SK-N-SH (cell line): ENCODE measurements around the gene AKR1A1. TPM values are rescaled to one million over a fixed set of nuclear protein-coding genes. Genes with fewer than 3 reads are reported as not detected.

Source experiments
- CTCF ChIA-PET: fragments of 300-600, 350-600 bp; formaldehyde crosslinking; extraction: SDS; loops from one replicate; lab custom pipeline; 2021; lab: Yijun Ruan, JAX
- POLR2A ChIA-PET: fragments of 350-600 bp; sonication (Branson Sonifier 250); formaldehyde crosslinking; extraction: SDS; loops from one replicate; lab custom pipeline; 2020; ENCODE audit warnings: antibody characterized with exemption, inconsistent platforms; lab: Yijun Ruan, JAX
- DNase-seq: peaks from one replicate; pipeline ENCODE4 v3.0.0; 2012
- H2AFZ ChIP-seq: fragments of 200-600 bp; sonication (generic); 2 replicates; pipeline ENCODE4 v1.8.1; 2016; ENCODE audit warnings: antibody characterized with exemption, mild to moderate bottlenecking, low read depth
- H3F3A ChIP-seq: fragments of 200-600 bp; sonication (generic); replicated peaks from 2 replicates; pipeline ENCODE3; 2016; ENCODE audit warnings: antibody characterized with exemption, mild to moderate bottlenecking; ENCODE audit not compliant: insufficient read depth
- H3K27ac ChIP-seq, 2 experiments: fragments of 200-500 bp in 1 of 2; fragments of 200-600 bp in 1 of 2; sonication (Bioruptor generic) in 1 of 2; sonication (generic), shearing (Covaris generic) in 1 of 2; 2 replicates each; pipeline versions ENCODE4 v1.5.1 to v1.6.1; 2014 to 2016; ENCODE audit warnings: low read depth in 2 of 2, inconsistent platforms in 1 of 2, low read length in 1 of 2, mild to moderate bottlenecking in 1 of 2, mixed read lengths in 1 of 2
- H3K27me3 ChIP-seq: fragments of 200-600 bp; sonication (generic), shearing (Covaris generic); 2 replicates; pipeline ENCODE4 v1.6.1; 2016; ENCODE audit warnings: mixed run types; ENCODE audit not compliant: insufficient read depth
- H3K36me3 ChIP-seq, 2 experiments: fragments of 200-500 bp in 1 of 2; fragments of 200-600 bp in 1 of 2; sonication (Bioruptor generic) in 1 of 2; sonication (generic) in 1 of 2; replicated peaks in 1 of 2; 2 replicates each; pipeline versions ENCODE3 to v1.5.1; 2014 to 2016; ENCODE audit warnings: low read length in 1 of 2, mild to moderate bottlenecking in 1 of 2; ENCODE audit not compliant: insufficient read depth in 2 of 2, control insufficient read depth in 1 of 2
- H3K4me1 ChIP-seq, 2 experiments: fragments of 200-500 bp in 1 of 2; fragments of 200-600 bp in 1 of 2; sonication (Bioruptor generic) in 1 of 2; sonication (generic), shearing (Covaris generic) in 1 of 2; 2 replicates each; pipeline versions ENCODE4 v1.5.1 to v1.6.1; 2014 to 2016; ENCODE audit warnings: low read depth in 1 of 2, low read length in 1 of 2, mixed run types in 1 of 2; ENCODE audit not compliant: insufficient read depth in 2 of 2, control insufficient read depth in 1 of 2
- H3K4me2 ChIP-seq: fragments of 200-600 bp; sonication (generic), shearing (Covaris generic); 2 replicates; pipeline ENCODE4 v1.6.1; 2017; ENCODE audit warnings: mixed run types
- H3K4me3 ChIP-seq, 2 experiments: fragments of 200-500 bp in 1 of 2; fragments of 200-600 bp in 1 of 2; sonication (Bioruptor generic) in 1 of 2; sonication (generic), shearing (Covaris generic) in 1 of 2; 2 replicates each; pipeline versions ENCODE4 v1.5.1 to v1.8.1; 2014 to 2016; ENCODE audit warnings: low read depth in 2 of 2, inconsistent platforms in 1 of 2, low read length in 1 of 2, mild to moderate bottlenecking in 1 of 2, mixed read lengths in 1 of 2, moderate library complexity in 1 of 2
- H3K79me2 ChIP-seq: fragments of 200-600 bp; sonication (generic); 2 replicates; pipeline ENCODE4 v1.8.1; 2017; ENCODE audit warnings: mild to moderate bottlenecking; ENCODE audit not compliant: insufficient read depth
- H3K9ac ChIP-seq: fragments of 200-600 bp; sonication (generic); 2 replicates; pipeline ENCODE4 v1.6.1; 2017; ENCODE audit warnings: mixed run types
- H3K9me2 ChIP-seq: fragments of 200-600 bp; sonication (generic); 2 replicates; pipeline ENCODE4 v1.6.1; 2017; ENCODE audit warnings: mixed run types
- H3K9me3 ChIP-seq: fragments of 200-600 bp; sonication (generic); 2 replicates; pipeline ENCODE4 v1.6.1; 2017; ENCODE audit warnings: mixed run types, mild to moderate bottlenecking, moderate library complexity
- H4K20me1 ChIP-seq: fragments of 200-600 bp; sonication (generic); 2 replicates; pipeline ENCODE4 v1.6.1; 2017; ENCODE audit warnings: mild to moderate bottlenecking, mixed run types; ENCODE audit not compliant: insufficient read depth
- EZH2phosphoT487 ChIP-seq: fragments of 200-600 bp; sonication (generic); IDR thresholded peaks from 2 replicates; pipeline ENCODE4 v1.6.1; 2017; ENCODE audit warnings: low read depth, mixed run types, mild to moderate bottlenecking, antibody characterized with exemption, moderate library complexity, borderline replicate concordance
- FOSL2 ChIP-seq: IDR thresholded peaks from 2 replicates; pipeline ENCODE4 v1.4.0; 2012; ENCODE audit warnings: low read depth, mild to moderate bottlenecking, moderate library complexity, borderline replicate concordance
- FOXJ3 ChIP-seq: sonication (generic); formaldehyde crosslinking; IDR thresholded peaks from 2 replicates; pipeline ENCODE4 v1.5.1; 2020; ENCODE audit warnings: mild to moderate bottlenecking, missing genetic modification reagents
- FOXM1 ChIP-seq: IDR thresholded peaks from 2 replicates; pipeline ENCODE4 v1.4.0; 2012; ENCODE audit warnings: low read depth, mild to moderate bottlenecking
- GATA2 ChIP-seq: sonication (generic); formaldehyde crosslinking; IDR thresholded peaks from 2 replicates; pipeline ENCODE4 v1.5.0; 2020; ENCODE audit warnings: mild to moderate bottlenecking, missing genetic modification reagents
- JUND ChIP-seq: IDR thresholded peaks from 2 replicates; pipeline ENCODE4 v1.4.0; 2012
- NRF1 ChIP-seq: IDR thresholded peaks from 2 replicates; pipeline ENCODE4 v1.6.1; 2012; ENCODE audit warnings: low read depth, mild to moderate bottlenecking, low read length
- RAD21 ChIP-seq: IDR thresholded peaks from 2 replicates; pipeline ENCODE4 v1.6.1; 2012; ENCODE audit warnings: mild to moderate bottlenecking, low read length
- RCOR1 ChIP-seq: fragments of 150-350 bp; IDR thresholded peaks from 2 replicates; pipeline ENCODE4 v1.6.1; 2017; ENCODE audit warnings: antibody characterized with exemption, low read length
- REST ChIP-seq: IDR thresholded peaks from 2 replicates; pipeline ENCODE4 v1.6.1; 2012; ENCODE audit warnings: mild to moderate bottlenecking, low read depth, low read length, moderate library complexity
- RXRA ChIP-seq: IDR thresholded peaks from 2 replicates; pipeline ENCODE4 v1.4.0; 2012; ENCODE audit warnings: low read depth, mild to moderate bottlenecking, borderline replicate concordance
- SIN3A ChIP-seq: IDR thresholded peaks from 2 replicates; pipeline ENCODE4 v1.6.1; 2012; ENCODE audit warnings: low read depth, mild to moderate bottlenecking, low read length, moderate library complexity, borderline replicate concordance
- SMC3 ChIP-seq: IDR thresholded peaks from 2 replicates; pipeline ENCODE4 v1.6.1; 2012; ENCODE audit warnings: low read depth, low read length, improper control_type of control experiment
- TAF1 ChIP-seq: IDR thresholded peaks from 2 replicates; pipeline ENCODE4 v1.6.1; 2012; ENCODE audit warnings: low read depth, mild to moderate bottlenecking, low read length, moderate library complexity, borderline replicate concordance
- TCF12 ChIP-seq: IDR thresholded peaks from 2 replicates; pipeline ENCODE4 v1.4.0; 2012
- TEAD4 ChIP-seq: IDR thresholded peaks from 2 replicates; pipeline ENCODE4 v1.4.0; 2012; ENCODE audit warnings: mild to moderate bottlenecking, borderline replicate concordance; ENCODE audit not compliant: insufficient read depth
- YY1 ChIP-seq: IDR thresholded peaks from 2 replicates; pipeline ENCODE4 v1.4.0; 2012; ENCODE audit warnings: low read depth, mild to moderate bottlenecking
- WGBS: methylation state at CpG from one replicate; pipeline ENCODE4 v1.1.6; 2017; ENCODE audit warnings: low lambda C conversion rate; 5-methylcytosine and 5-hydroxymethylcytosine counted together
- polyA plus RNA-seq, 3 experiments: library from polyadenylated mRNA; depleted of rRNA; stranded (reverse); fragments of >200 nt; gene quantifications; 2 replicates each; pipeline ENCODE4 v1.2.3, GENCODE V29; 2012
- TF ChIP-seq, protein P1 (sequence below): IDR thresholded peaks from 2 replicates; pipeline ENCODE4 v1.4.0; 2012; ENCODE audit warnings: low read depth
- TF ChIP-seq, protein P2 (sequence below): fragments of 200-600 bp; sonication (generic); IDR thresholded peaks from 2 replicates; pipeline ENCODE4 v1.6.1; 2017; ENCODE audit warnings: antibody characterized with exemption, mild to moderate bottlenecking, moderate library complexity

Gene AKR1A1
- polyA plus RNA-seq, 1 of the 3 experiments (the other 2 are of a cell fraction) = 156 TPM

GRCh38 chr1:45536886-45537285 is 13.7 kb upstream of the AKR1A1 start:
- no peaks in the 10 kb centered on the region for H4K20me1 ChIP-seq
- no peaks in the 10 kb centered on the region for H3K79me2 ChIP-seq
- H3K36me3 ChIP-seq = no peaks in the 10 kb centered on the region
- no peak for TF ChIP-seq EZH2phosphoT487
- no peak for TF ChIP-seq FOXM1
- TF ChIP-seq TAF1 = no peak
- no peak for TF ChIP-seq JUND
- no peak for TF ChIP-seq YY1
- no peak for TF ChIP-seq SIN3A
- TF ChIP-seq SMC3 = no peak
- TF ChIP-seq, protein P1, sequence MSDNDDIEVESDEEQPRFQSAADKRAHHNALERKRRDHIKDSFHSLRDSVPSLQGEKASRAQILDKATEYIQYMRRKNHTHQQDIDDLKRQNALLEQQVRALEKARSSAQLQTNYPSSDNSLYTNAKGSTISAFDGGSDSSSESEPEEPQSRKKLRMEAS = no peak
- no peak overlapping the region for H2AFZ ChIP-seq
- no peaks in the 10 kb centered on the region for H3F3A ChIP-seq
- no peak overlapping the region for H3K27ac ChIP-seq
- POLR2A ChIA-PET = interaction anchor here (3.7 kb wide), 1 partner anchor 15 kb away, joined by 16 read pairs; the partner anchor contains the start of gene PRDX1
- H3K9me2 ChIP-seq = no peaks in the 10 kb centered on the region
- 75% methylated on average over 4 of the region's 4 CpGs for WGBS
- no peaks in the 10 kb centered on the region for H3K9me3 ChIP-seq
- no peak overlapping the region for H3K4me3 ChIP-seq
- no peak overlapping the region for H3K9ac ChIP-seq
- no peaks in the 10 kb centered on the region for H3K27me3 ChIP-seq
- H3K4me1 ChIP-seq = no peaks in the 10 kb centered on the region
- no peak overlapping the region for H3K4me2 ChIP-seq
- CTCF ChIA-PET = interaction anchor here (0.8 to 3.0 kb wide), 2 partner anchors 33 to 39 kb away, joined by 3 to 14 read pairs; no protein-coding TSS in a partner anchor
- no peak for DNase-seq

DNA sequence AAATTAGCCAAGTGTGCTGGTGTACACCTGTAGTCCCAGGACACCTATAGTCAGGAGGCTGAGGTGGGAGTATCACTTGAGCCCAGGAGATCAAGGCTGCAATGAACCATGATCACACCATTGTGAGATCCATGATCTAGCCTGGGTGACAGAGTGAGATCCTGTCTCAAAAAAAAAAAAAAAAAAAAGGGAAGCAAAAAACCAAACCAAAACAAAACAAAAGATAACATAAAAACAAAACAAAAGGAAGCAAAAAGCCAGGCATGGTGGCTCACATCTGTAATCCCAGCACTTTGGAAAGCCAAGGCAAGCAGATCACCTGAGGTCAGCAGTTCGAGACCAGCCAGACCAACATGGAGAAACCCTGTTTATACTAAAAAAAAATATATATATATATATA is 9.4 kb upstream of the AKR1A1 start:
- CTCF ChIA-PET = no interaction called here
- no peaks in the 10 kb centered on the region for H3K36me3 ChIP-seq
- WGBS = 91% methylated on average over 1 of the region's 1 CpG

More for the DNA sequence above, 9.4 kb upstream of the AKR1A1 start:
- no peaks in the 10 kb centered on the region for H3K9me2 ChIP-seq
- H4K20me1 ChIP-seq = no peaks in the 10 kb centered on the region
- H3K4me2 ChIP-seq = no peak overlapping the region
- no peaks in the 10 kb centered on the region for H3K79me2 ChIP-seq
- no peaks in the 10 kb centered on the region for H3K4me1 ChIP-seq
- no peaks in the 10 kb centered on the region for H3K27me3 ChIP-seq
- H3K9ac ChIP-seq = no peak overlapping the region
- no peaks in the 10 kb centered on the region for H3K9me3 ChIP-seq
- DNase-seq = no peak
- POLR2A ChIA-PET = no interaction called here
- TF ChIP-seq SMC3 (no peak), YY1 (no peak), FOSL2 (no peak), RCOR1 (no peak), REST (no peak), GATA2 (CRISPR knock-in tag) (no peak), RXRA (no peak), NRF1 (no peak), EZH2phosphoT487 (no peak), TEAD4 (no peak), TCF12 (no peak), RAD21 (no peak), FOXJ3 (CRISPR knock-in tag) (no peak)
- TF ChIP-seq, protein P1 = no peak
- TF ChIP-seq, protein P2, sequence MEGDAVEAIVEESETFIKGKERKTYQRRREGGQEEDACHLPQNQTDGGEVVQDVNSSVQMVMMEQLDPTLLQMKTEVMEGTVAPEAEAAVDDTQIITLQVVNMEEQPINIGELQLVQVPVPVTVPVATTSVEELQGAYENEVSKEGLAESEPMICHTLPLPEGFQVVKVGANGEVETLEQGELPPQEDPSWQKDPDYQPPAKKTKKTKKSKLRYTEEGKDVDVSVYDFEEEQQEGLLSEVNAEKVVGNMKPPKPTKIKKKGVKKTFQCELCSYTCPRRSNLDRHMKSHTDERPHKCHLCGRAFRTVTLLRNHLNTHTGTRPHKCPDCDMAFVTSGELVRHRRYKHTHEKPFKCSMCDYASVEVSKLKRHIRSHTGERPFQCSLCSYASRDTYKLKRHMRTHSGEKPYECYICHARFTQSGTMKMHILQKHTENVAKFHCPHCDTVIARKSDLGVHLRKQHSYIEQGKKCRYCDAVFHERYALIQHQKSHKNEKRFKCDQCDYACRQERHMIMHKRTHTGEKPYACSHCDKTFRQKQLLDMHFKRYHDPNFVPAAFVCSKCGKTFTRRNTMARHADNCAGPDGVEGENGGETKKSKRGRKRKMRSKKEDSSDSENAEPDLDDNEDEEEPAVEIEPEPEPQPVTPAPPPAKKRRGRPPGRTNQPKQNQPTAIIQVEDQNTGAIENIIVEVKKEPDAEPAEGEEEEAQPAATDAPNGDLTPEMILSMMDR = no peak
- no peaks in the 10 kb centered on the region for H3F3A ChIP-seq
- H3K27ac ChIP-seq = no peak overlapping the region
- H3K4me3 ChIP-seq = no peak overlapping the region
- no peak overlapping the region for H2AFZ ChIP-seq
